BLaER1 treated with 17β-estradiol and CSF1 and Interleukin-3, amounts not matched to agents 10 nM and 100 nM (cell line): ENCODE measurements around the gene NIT2.

ENCODE experiments used
- H3K27ac ChIP-seq, 11 experiments: shearing (Covaris generic); formaldehyde crosslinking; 2 replicates each; pipeline ENCODE4 v1.8.1; 2022
- H3K27me3 ChIP-seq, 11 experiments: shearing (Covaris generic); formaldehyde crosslinking; 2 replicates each; pipeline ENCODE4 v1.8.1; 2022
- H3K36me3 ChIP-seq, 11 experiments: shearing (Covaris generic); formaldehyde crosslinking; 2 replicates each; pipeline ENCODE4 v1.8.1; 2022
- H3K4me1 ChIP-seq, 10 experiments: shearing (Covaris generic); formaldehyde crosslinking; 2 replicates each; pipeline ENCODE4 v1.8.1; 2022
- H3K4me2 ChIP-seq, 11 experiments: shearing (Covaris generic); formaldehyde crosslinking; 2 replicates each; pipeline ENCODE4 v1.8.1; 2022
- H3K4me3 ChIP-seq, 10 experiments: shearing (Covaris generic); formaldehyde crosslinking; 2 replicates each; pipeline ENCODE4 v1.8.1; 2022
- H3K9ac ChIP-seq, 11 experiments: shearing (Covaris generic); formaldehyde crosslinking; 2 replicates each; pipeline ENCODE4 v1.8.1; 2022
- H3K9me3 ChIP-seq, 11 experiments: shearing (Covaris generic); formaldehyde crosslinking; replicated peaks in 1 of 11; 2 replicates each; pipeline ENCODE4 v1.8.1; 2022
- H4K20me1 ChIP-seq, 11 experiments: shearing (Covaris generic); formaldehyde crosslinking; 2 replicates each; pipeline ENCODE4 v1.8.1; 2022
- Cebpa-rat ChIP-seq, 11 experiments: shearing (Covaris generic); IDR thresholded peaks; 2 replicates each; pipeline ENCODE4 v1.8.1; 2022

The NIT2 gene

DNA sequence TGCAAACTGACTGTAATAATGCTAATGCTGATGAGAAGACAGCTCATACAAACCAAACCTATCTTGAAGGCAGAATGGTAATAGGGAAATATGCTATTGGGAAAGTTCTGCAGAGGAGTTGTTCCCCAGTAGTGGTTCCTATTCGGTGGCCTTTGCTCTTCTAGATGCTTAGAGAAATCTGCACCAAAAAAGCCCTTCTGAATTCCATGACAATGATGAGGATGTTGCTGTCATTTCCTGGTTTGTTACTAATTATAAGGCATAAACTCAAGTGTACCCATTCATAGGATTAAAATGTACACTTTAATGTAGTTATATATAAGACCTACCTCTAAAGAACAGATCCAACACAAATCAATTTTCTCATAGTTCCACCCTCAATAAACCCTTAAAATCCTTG lies 36.2 kb downstream of the NIT2 start:
- Histone ChIP-seq H3K4me3 (no peak overlapping the region), H3K9me3 (no peaks in the 10 kb centered on the region), H3K4me2 (no peak overlapping the region), H3K27ac (no peak overlapping the region), H3K27me3 (no peaks in the 10 kb centered on the region), H4K20me1 (peaks cover 0 to 6% (median 2%) of the 10 kb centered on the region in 11 experiments; a peak in 5 of 22 replicates), H3K9ac (no peak overlapping the region), H3K4me1 (no peaks in the 10 kb centered on the region), H3K36me3 (peaks cover 89 to 100% (median 97%) of the 10 kb centered on the region in 11 experiments)
- no peak for TF ChIP-seq Cebpa-rat (IDR thresholded peaks at IDR 0.05)

GRCh38 chr3:100374521-100374920 lies 40.0 kb downstream of the NIT2 start:
- H3K27me3 ChIP-seq: no peaks in the 10 kb centered on the region
- H3K36me3 ChIP-seq: peaks cover 89 to 100% (median 97%) of the 10 kb centered on the region in 11 experiments
- H3K4me3 ChIP-seq: no peak overlapping the region
- no peak overlapping the region for H3K27ac ChIP-seq
- no peak overlapping the region for H3K9ac ChIP-seq
- no peak for TF ChIP-seq Cebpa-rat (IDR thresholded peaks at IDR 0.05)
- H3K4me2 ChIP-seq: no peak overlapping the region
- H3K4me1 ChIP-seq: no peaks in the 10 kb centered on the region
- no peaks in the 10 kb centered on the region for H3K9me3 ChIP-seq
- H4K20me1 ChIP-seq: peaks cover 0 to 10% (median 0%) of the 10 kb centered on the region in 11 experiments; a peak in 5 of 22 replicates

DNA sequence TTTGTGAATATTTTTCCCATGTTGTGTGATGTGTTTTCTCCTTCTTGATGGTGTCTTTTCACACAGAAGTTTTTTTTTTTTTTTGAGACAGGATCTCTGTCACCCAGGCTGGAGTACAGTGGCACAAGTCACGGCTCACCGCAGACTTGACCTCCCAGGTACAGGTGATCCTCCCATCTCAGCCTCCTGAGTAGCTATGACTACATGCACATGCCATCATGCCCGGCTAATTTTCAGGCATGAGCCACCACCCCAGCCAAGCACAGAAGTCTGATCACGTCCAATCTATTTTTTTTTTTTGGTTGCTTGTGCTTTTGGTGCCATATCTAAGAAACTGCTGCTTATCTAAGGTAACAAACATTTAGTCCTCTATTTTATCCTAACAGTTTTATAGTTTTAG lies 41.7 kb downstream of the NIT2 start:
- Histone ChIP-seq H3K9me3 (no peaks in the 10 kb centered on the region), H4K20me1 (peaks cover 0 to 15% (median 0%) of the 10 kb centered on the region in 11 experiments; a peak in 5 of 22 replicates), H3K4me3 (no peak overlapping the region), H3K27ac (no peak overlapping the region), H3K4me2 (no peak overlapping the region), H3K4me1 (no peaks in the 10 kb centered on the region), H3K27me3 (no peaks in the 10 kb centered on the region), H3K9ac (no peak overlapping the region), H3K36me3 (peaks cover 96 to 100% (median 100%) of the 10 kb centered on the region in 11 experiments)
- TF ChIP-seq Cebpa-rat (IDR thresholded peaks at IDR 0.05): no peak

- peaks cover 7 to 58% (median 28%) of the 10 kb centered on the region in 11 experiments; a peak in 19 of 22 replicates for H4K20me1 ChIP-seq
- H3K4me2 ChIP-seq: no peak overlapping the region
- peaks cover 86 to 100% (median 96%) of the 10 kb centered on the region in 11 experiments for H3K36me3 ChIP-seq
- H3K4me1 ChIP-seq: no peaks in the 10 kb centered on the region
- H3K9ac ChIP-seq: peak overlapping the region in 1 of 11 experiments; percentile 13; a peak in 1 of 22 replicates
- no peak for TF ChIP-seq Cebpa-rat (IDR thresholded peaks at IDR 0.05)
- peaks cover 18 to 21% (median 19%) of the 10 kb centered on the region in 11 experiments for H3K9me3 ChIP-seq
- no peak overlapping the region for H3K4me3 ChIP-seq
- no peak overlapping the region for H3K27ac ChIP-seq
- no peaks in the 10 kb centered on the region for H3K27me3 ChIP-seq
These were observed 50.4 kb downstream of the NIT2 start for GRCh38 chr3:100384733-100385525.

DNA sequence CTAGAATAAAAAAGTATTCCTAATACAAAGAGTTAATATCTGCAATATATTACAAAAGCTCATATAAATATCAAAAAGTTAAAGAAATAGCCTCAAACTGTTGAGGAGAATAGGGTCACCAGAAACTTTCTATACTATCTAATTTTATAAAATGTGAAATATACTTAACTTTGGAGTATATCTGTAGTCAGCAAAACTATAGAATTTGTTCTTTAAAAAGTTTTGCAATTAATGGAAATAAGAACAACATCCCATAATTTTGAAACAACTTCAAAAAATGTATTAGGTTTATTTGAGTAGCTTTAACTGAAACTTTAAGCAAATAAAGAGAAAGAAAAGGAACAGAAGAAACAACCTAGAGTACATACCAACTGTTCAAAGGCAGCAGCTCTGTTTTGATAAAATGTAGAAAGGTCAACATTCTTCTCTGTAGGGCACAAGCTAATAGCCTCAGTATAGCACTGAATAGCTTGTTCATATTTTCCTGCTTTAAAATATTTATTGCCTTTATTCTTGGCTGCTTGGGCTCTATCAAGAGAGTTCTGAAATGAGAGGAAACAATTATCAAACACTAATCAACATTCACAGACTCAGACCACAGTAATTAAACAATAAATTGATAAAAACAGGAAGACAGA lies 52.0 kb downstream of the NIT2 start:
- Histone ChIP-seq H3K4me3 (no peak overlapping the region), H3K9me3 (peaks cover 32 to 37% (median 35%) of the 10 kb centered on the region in 11 experiments), H3K9ac (no peak overlapping the region), H3K27me3 (no peaks in the 10 kb centered on the region), H4K20me1 (peaks cover 7 to 62% (median 29%) of the 10 kb centered on the region in 11 experiments; a peak in 19 of 22 replicates), H3K36me3 (peaks cover 80 to 100% (median 96%) of the 10 kb centered on the region in 11 experiments), H3K4me2 (no peak overlapping the region), H3K27ac (no peak overlapping the region), H3K4me1 (no peaks in the 10 kb centered on the region)
- TF ChIP-seq Cebpa-rat (IDR thresholded peaks at IDR 0.05): no peak

- Histone ChIP-seq H3K4me2 (no peak overlapping the region), H3K27me3 (no peaks in the 10 kb centered on the region), H3K27ac (no peak overlapping the region), H3K36me3 (peaks cover 66 to 100% (median 94%) of the 10 kb centered on the region in 11 experiments), H3K9me3 (peaks cover 32 to 56% (median 46%) of the 10 kb centered on the region in 11 experiments), H3K4me3 (no peak overlapping the region), H3K4me1 (no peaks in the 10 kb centered on the region), H3K9ac (no peak overlapping the region), H4K20me1 (peaks cover 10 to 79% (median 46%) of the 10 kb centered on the region in 11 experiments; a peak in 20 of 22 replicates)
- TF ChIP-seq Cebpa-rat (IDR thresholded peaks at IDR 0.05): no peak
These were observed 54.5 kb downstream of the NIT2 start for GRCh38 chr3:100389025-100389424.

- Histone ChIP-seq H3K4me1 (peaks cover 22 to 37% (median 25%) of the 10 kb centered on the region in 10 experiments), H3K9ac (no peak overlapping the region), H3K4me2 (no peak overlapping the region), H3K4me3 (no peak overlapping the region), H3K9me3 (peaks cover 4 to 31% (median 17%) of the 10 kb centered on the region in 11 experiments; a peak in 19 of 22 replicates), H3K27ac (no peak overlapping the region), H3K27me3 (no peaks in the 10 kb centered on the region), H3K36me3 (peaks cover 14 to 67% (median 55%) of the 10 kb centered on the region in 11 experiments), H4K20me1 (peaks cover 10 to 94% (median 67%) of the 10 kb centered on the region in 11 experiments; a peak in 20 of 22 replicates)
- no peak for TF ChIP-seq Cebpa-rat (IDR thresholded peaks at IDR 0.05)
These were observed 61.3 kb downstream of the NIT2 start for GRCh38 chr3:100395679-100396431.

DNA sequence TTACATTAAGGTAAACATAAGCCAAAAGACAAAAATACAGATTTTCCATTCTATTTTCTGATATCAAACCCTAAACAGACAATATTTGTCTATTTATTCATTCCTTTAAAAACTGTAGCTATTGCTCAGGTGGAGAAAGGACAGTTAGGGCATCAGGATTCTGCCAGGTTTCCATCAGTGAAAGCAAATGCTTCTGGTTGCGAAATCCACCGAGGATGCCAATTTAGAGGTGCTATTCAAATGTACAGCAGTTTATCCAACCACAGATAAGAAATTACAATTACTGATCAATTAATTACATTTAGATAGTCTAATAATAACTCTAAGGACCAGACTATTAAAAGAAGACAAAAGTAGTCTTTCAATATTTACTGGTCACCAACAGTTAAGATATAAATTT lies 62.4 kb downstream of the NIT2 start:
- peak in 3 of 11 experiments; percentile 33 to 63 (median 52); a peak in 5 of 22 replicates for TF ChIP-seq Cebpa-rat (IDR thresholded peaks at IDR 0.05)
- Histone ChIP-seq H3K27ac (no peak overlapping the region), H3K4me2 (0 out of 22 replicates have a peak overlapping the region, but pooled peaks of 1 of the 11 experiments have one; percentile 8), H3K9ac (no peak overlapping the region), H4K20me1 (peaks cover 10 to 86% (median 67%) of the 10 kb centered on the region in 11 experiments; a peak in 20 of 22 replicates), H3K4me3 (no peak overlapping the region), H3K4me1 (peaks cover 25 to 37% (median 27%) of the 10 kb centered on the region in 10 experiments), H3K9me3 (peaks cover 0 to 20% (median 6%) of the 10 kb centered on the region in 11 experiments; a peak in 14 of 22 replicates), H3K27me3 (no peaks in the 10 kb centered on the region), H3K36me3 (peaks cover 7 to 56% (median 44%) of the 10 kb centered on the region in 11 experiments)
